NCI-H748 (cell line): ENCODE data around the gene AKAP6.
"Not testable (repeated sequence)": the region's sequence is repeated elsewhere in the genome, so short reads cannot be mapped to it uniquely, and the experiment has no call there.

ENCODE experiments used
- DNase-seq: peaks from one replicate; lab custom pipeline; 2025; ENCODE audit not compliant: unreplicated experiment; lab: John Stamatoyannopoulos, UW

The AKAP6 gene

GRCh38 chr14:32737621-32738020 lies 408.5 kb downstream of the AKAP6 start:
- no peak for DNase-seq

GRCh38 chr14:32738206-32738871 lies 409.2 kb downstream of the AKAP6 start:
- DNase-seq: peak; percentile 27

DNA sequence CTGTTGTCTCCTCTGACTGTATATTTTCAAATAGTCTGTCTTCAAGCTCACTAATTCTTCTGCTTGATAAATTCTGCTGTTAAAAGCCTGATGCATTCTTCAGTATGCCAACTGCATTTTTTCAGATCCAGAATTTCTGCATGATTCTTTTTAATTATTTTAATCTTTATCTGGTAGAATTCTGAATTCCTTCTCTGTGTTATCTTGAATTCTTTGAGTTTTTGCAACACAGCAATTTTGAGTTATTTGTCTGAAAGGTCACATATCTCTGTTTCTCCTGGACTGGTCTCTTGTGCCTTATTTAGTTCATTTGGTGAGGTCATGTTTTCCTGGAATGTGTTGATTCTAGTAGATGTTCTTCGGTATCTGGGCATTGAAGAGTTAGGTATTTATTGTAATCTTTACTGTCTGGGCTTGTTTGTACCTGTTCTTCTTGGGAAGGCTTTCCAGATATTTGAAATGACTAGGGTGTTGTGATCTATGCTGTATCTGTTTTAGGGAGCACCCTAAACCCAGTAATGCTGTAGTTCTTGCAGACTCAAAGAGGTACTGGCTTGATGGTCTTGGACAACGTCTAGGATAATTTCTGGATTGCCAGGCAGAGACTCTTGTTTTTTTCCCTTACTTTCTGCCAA lies 415.8 kb downstream of the AKAP6 start:
- DNase-seq: no peak

DNA sequence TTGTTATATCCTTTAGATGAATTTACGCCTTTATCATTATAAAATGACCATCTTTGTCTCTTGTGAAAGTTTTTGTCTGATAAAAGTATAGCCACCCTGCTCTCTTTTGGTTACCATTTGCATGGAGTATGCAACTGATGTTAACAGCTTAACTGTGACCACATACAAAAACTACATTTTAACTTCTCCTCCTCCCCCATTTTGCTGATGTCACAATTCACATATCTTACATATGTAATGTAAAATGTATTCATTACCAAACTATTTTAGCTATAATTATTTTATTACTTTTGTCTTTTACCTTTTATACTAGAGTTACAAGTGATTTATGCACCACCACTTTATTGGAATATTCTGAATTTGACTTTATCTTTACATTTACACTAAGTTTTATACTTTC lies 425.1 kb downstream of the AKAP6 start:
- no peak for DNase-seq

DNA sequence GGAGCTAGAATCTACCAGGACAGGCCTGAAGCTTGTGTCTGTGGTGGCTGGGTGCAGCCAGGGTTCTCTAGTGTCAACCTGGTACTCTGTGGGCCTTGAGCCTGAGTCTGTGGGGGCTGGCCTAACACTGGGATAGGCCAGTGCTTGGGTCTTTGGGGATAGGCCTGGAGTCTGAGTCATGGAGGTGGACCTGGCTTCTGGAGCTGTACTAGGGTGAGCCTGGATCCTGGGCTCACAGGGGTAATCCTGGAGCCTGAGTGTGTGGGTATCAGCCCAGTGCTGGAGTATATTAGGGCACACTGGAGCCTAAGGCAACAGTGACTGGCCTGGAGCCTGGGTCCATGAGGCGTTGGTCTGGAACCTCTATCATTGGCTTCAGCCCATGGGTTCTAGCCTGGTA lies 427.1 kb downstream of the AKAP6 start:
- DNase-seq: no peak

- no peak for DNase-seq
Observed at GRCh38 chr14:32756775-32757174, 427.7 kb downstream of the AKAP6 start.

DNA sequence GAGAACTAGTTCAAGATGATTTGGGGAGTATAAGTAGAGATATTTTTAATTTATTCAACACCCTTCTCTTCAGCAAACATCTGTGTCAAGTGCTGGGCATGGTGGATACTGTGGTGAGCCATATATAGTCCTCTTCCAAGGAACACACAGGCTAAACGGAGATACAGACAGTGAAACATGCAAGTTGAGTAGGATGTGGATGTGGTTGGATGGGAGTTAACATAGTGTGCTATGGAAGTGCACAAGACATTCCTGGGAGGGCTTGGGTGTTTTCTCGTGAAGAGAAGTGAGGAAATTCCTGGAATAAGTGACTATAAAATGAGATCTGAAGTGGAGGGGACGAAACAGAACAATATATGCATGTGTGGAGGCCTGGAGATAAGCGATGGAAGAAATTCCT lies 428.5 kb downstream of the AKAP6 start:
- DNase-seq: no peak

DNA sequence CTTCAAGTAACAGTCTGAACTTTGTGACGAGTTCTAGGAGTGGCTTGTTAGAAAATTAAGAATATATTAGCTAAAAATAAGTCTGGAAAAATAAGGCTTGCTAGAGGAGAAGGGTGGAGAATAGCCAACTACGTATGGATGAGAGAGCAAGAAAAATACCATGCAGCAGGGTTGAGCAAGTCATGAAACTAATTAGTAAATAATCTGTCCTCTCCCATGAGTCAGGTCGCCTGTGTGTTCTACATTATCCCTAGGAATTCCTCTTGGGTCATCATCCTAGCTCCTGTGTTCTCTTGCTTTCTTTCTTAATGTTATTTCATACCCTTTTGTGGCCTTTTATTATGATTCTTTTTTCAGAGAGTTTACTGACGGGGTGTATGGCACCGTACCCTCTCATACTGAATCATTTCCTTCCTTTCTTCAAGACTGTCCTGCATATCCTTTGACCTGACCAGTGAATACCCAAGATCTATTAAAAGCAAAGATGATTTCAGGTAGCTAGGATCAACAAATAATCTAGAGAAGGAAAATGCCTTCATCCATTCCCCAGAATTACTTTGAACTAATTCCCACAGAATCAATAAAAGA lies 432.4 kb downstream of the AKAP6 start:
- DNase-seq: no peak

DNA sequence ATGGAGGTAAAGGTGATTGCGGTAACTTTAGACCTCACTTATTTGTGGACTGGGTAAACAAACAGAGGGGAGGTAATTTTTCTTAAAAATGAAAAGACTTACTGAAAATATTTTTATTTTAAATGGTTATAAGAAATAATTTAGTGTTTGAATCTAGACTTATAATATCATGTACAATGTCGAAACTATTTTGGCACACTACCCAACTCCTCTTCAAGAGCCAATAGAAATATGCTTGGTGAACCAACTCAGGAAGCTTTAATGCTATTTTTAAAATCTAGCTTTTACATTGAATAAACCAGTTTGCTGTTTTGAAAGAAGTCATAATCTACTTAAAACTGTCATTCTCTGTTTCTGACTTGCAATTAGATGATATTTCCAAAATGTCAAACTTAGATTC lies 433.8 kb downstream of the AKAP6 start:
- no peak for DNase-seq

DNA sequence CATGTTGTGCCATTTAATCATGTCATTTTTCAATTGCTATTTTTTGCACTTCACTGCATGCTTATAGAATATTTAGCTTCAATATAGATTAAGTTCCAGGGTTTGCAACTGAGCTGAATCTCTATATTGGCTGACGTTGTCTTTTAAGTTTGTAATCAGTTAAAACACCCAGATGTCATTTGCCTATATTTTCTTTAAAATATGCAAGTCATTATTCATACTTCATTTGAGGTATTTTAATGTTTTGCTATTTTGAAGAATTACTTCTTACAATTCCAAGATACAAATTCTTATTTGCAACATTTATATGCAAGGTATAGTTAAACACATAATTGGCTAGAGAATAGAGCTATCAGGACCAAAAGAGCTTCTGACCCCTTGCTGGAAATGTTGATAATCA lies 434.6 kb downstream of the AKAP6 start:
- no peak for DNase-seq

- DNase-seq: no peak
Observed at GRCh38 chr14:32764131-32764530, 435.0 kb downstream of the AKAP6 start.

- no peak for DNase-seq
Observed at GRCh38 chr14:32770422-32770821, 441.3 kb downstream of the AKAP6 start.

- DNase-seq: no peak
Observed at GRCh38 chr14:32774214-32774613, 445.1 kb downstream of the AKAP6 start.

GRCh38 chr14:32779840-32780239 lies 450.7 kb downstream of the AKAP6 start:
- DNase-seq: no peak

- no peak for DNase-seq
Observed at GRCh38 chr14:32784405-32784804, 455.3 kb downstream of the AKAP6 start.

- no peak for DNase-seq
Observed at GRCh38 chr14:32785585-32785984, 456.5 kb downstream of the AKAP6 start.

DNA sequence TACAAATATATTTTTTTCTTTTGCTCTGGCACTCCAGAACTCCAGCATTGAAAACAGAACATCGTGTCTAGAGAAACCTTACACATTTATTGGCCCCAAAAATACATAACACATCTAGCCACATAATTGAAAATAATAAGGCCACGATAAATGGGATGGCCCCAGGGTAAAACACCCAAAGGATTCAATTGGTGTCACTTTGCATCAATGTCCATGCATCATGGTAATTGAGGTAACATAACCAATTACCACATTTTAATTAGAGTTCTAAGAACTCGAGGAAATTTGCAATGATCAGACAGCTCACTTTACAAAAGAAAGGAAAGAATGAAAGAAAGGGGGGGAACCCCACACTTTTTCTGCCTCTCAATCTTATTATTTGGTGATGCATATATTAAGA lies 457.8 kb downstream of the AKAP6 start:
- DNase-seq: no peak

- DNase-seq: not testable (repeated sequence)
Observed at GRCh38 chr14:32793033-32793432, 463.9 kb downstream of the AKAP6 start.

DNA sequence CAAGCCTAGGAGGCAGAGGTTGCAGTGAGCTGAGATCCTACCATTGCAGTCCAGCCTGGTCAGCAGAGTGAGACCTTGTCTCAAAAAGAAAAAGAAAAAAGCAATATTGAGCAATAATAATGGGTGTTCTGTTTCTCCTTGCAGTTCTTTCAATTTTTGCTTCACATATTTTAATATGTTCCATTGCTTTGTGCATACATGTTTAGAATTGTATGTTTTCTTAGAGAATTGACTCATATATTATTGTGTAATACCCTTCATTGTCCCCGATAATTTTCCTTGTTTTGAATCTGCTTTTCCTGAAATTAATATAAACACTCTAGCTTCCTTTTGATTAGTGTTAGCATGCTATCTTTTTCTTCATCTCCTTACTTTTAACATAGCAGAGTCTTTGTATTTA lies 471.2 kb downstream of the AKAP6 start:
- no peak for DNase-seq

- DNase-seq: no peak
Observed at GRCh38 chr14:32802295-32802694, 473.2 kb downstream of the AKAP6 start.

DNA sequence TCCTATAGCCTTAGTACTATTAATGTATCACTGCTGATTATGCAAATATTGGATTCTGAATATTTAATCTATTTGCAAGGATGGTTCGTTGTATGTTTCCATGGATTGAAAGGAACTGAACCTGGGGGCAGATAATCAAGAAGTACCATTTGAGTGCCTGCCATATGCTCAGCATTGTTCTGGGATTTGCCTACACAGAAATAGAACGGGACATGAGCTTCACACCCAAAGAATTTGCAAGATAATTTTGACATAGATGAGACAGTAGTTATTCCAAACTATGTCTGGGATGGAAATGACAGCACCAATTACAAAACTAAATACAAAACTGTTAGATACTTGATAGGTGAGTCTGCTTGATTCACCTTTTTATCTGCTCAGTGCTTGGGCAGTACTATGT lies 476.9 kb downstream of the AKAP6 start:
- DNase-seq: no peak

GRCh38 chr14:32808644-32809043 lies 479.5 kb downstream of the AKAP6 start:
- peak; percentile 52 for DNase-seq

DNA sequence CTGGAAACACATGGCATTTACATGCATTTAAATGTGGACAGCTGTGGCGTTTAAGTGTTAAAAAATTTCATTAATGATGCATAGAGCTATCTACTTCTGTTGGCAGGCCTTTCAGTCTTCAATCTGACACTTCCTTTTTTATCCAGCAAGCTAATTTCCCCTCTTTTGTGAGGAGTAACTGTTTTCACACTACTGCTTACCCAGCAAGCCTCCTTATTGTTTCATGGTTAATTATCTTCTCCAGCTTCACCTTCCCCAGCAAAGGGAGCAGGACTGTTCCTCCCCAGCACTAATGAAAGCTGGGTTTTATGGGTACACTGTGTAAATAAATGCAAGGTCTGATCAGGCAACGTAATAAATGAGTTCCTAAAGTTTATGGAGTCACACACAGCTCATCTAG lies 480.2 kb downstream of the AKAP6 start:
- peak; percentile 58 for DNase-seq
